Activated gamma-delta T cell treated with anti-CD3 and anti-CD28 coated beads, Interleukin-2, amount 50 U/mL, for 16 hours (primary cell): ENCODE data around the gene METTL24.
"Not testable (repeated sequence)": the region's sequence is repeated elsewhere in the genome, so short reads cannot be mapped to it uniquely, and the experiment has no call there.

Source experiments
- DNase-seq: peaks from one replicate; pipeline ENCODE4 v3.0.0-alpha.2; 2020; ENCODE audit warnings: low read depth

Gene METTL24

GRCh38 chr6:110310861-110311446, 47.2 kb downstream of the METTL24 start:
- DNase-seq, result no peak

- not testable (repeated sequence) for DNase-seq
These were observed 48.7 kb downstream of the METTL24 start for GRCh38 chr6:110309432-110309831.

- DNase-seq, result no peak
These were observed 50.8 kb downstream of the METTL24 start for GRCh38 chr6:110307368-110307767.

- not testable (repeated sequence) for DNase-seq
These were observed 52.3 kb downstream of the METTL24 start for GRCh38 chr6:110305832-110306231.

GRCh38 chr6:110303692-110304091, 54.5 kb downstream of the METTL24 start:
- not testable (repeated sequence) for DNase-seq

GRCh38 chr6:110298916-110299315, 59.2 kb downstream of the METTL24 start:
- no peak for DNase-seq

GRCh38 chr6:110298411-110298810, 59.7 kb downstream of the METTL24 start:
- DNase-seq, result no peak

- no peak for DNase-seq
These were observed 61.7 kb downstream of the METTL24 start for GRCh38 chr6:110296241-110297025.

GRCh38 chr6:110295451-110296165, 62.5 kb downstream of the METTL24 start:
- DNase-seq, result no peak

- no peak for DNase-seq
These were observed 70.4 kb downstream of the METTL24 start for GRCh38 chr6:110287462-110288341.

- no peak for DNase-seq
These were observed 72.7 kb downstream of the METTL24 start for GRCh38 chr6:110285306-110286060.

- DNase-seq, result no peak
These were observed 73.3 kb downstream of the METTL24 start for GRCh38 chr6:110284855-110285254.

GRCh38 chr6:110283657-110284056, 74.5 kb downstream of the METTL24 start:
- DNase-seq, result no peak

- DNase-seq, result no peak
These were observed 75.7 kb downstream of the METTL24 start for GRCh38 chr6:110282412-110282811.

- DNase-seq, result no peak
These were observed 81.0 kb downstream of the METTL24 start for GRCh38 chr6:110277100-110277665.

GRCh38 chr6:110272781-110273180, 85.4 kb downstream of the METTL24 start:
- not testable (repeated sequence) for DNase-seq

GRCh38 chr6:110271732-110272022, 86.5 kb downstream of the METTL24 start:
- DNase-seq, result no peak

GRCh38 chr6:110270165-110270564, 88.0 kb downstream of the METTL24 start:
- DNase-seq, result no peak

- no peak for DNase-seq
These were observed 88.5 kb downstream of the METTL24 start for GRCh38 chr6:110269623-110270022.

- DNase-seq, result no peak
These were observed 91.2 kb downstream of the METTL24 start for GRCh38 chr6:110266996-110267395.

GRCh38 chr6:110265273-110265672, 92.9 kb downstream of the METTL24 start:
- DNase-seq, result no peak
